HepG2 (cell line): ENCODE results near the gene PRDM8. TPM values are rescaled to one million over a fixed set of nuclear protein-coding genes. Genes with fewer than 3 reads are reported as not detected.

Experiments
- ATAC-seq: fragments of 200-7000 bp; cut with Tn5 transposase; 3 replicates; pipeline ENCODE4 v1.9.1; 2020; ENCODE audit warnings: mild to moderate bottlenecking, moderate library complexity
- BruUV-seq: library from RNA; stranded (reverse); fragments of 400-500 nt; replicated peaks from 2 replicates; lab custom pipeline; 2021; lab: Mats Ljungman, UMichigan
- CTCF ChIA-PET: fragments of 300-600 bp; formaldehyde crosslinking; extraction: SDS; loops from one replicate; lab custom pipeline; 2021; ENCODE audit warnings: low total read pairs, inconsistent platforms, low intra/inter-chr PET ratio; lab: Yijun Ruan, JAX
- POLR2A ChIA-PET: fragments of 350-600 bp; sonication (Branson Sonifier 250); formaldehyde crosslinking; loops from one replicate; lab custom pipeline; 2020; ENCODE audit warnings: antibody characterized with exemption, inconsistent platforms; lab: Yijun Ruan, JAX
- DNase-seq: peaks from one replicate; pipeline ENCODE4 v3.0.0-alpha.2; 2015; ENCODE audit warnings: low spot score
- FAIRE-seq: peaks from 3 replicates; lab custom pipeline; 2011; peaks lifted over from hg19 to GRCh38; lab: Jason Lieb, UNC
- H2AFZ ChIP-seq: one replicate; pipeline ENCODE4 v1.6.1; 2011; ENCODE audit warnings: low read length, inconsistent platforms
- H3K27ac ChIP-seq: fragments of 300-600 bp; 3 replicates; pipeline ENCODE4 v1.8.0; 2011; ENCODE audit warnings: mixed run types, mild to moderate bottlenecking, mixed read lengths, low read length, inconsistent platforms; ENCODE audit not compliant: insufficient read depth; ENCODE audit errors: extremely low read length
- H3K27me3 ChIP-seq, 2 experiments: fragments of 200-600 bp in 1 of 2; 2 replicates in 1 of 2; 3 replicates in 1 of 2; pipeline versions ENCODE4 v1.6.0 to v1.8.0; 2011; ENCODE audit warnings: low read length in 2 of 2, mild to moderate bottlenecking in 2 of 2, moderate library complexity in 2 of 2, inconsistent platforms in 1 of 2; ENCODE audit not compliant: insufficient read depth in 2 of 2, control insufficient read depth in 1 of 2
- H3K36me3 ChIP-seq, 2 experiments: fragments of 200-600 bp in 1 of 2; replicated peaks in 1 of 2; 2 replicates in 1 of 2; 3 replicates in 1 of 2; pipeline versions ENCODE4 v1.5.1 to v1.8.0; 2011; ENCODE audit warnings: low read length in 2 of 2, inconsistent platforms in 1 of 2; ENCODE audit not compliant: insufficient read depth in 2 of 2, control insufficient read depth in 1 of 2
- H3K4me1 ChIP-seq: 2 replicates; pipeline ENCODE4 v1.5.1; 2012; ENCODE audit warnings: low read length, inconsistent platforms; ENCODE audit not compliant: insufficient read depth
- H3K4me2 ChIP-seq: 2 replicates; pipeline ENCODE4 v1.6.0; 2011; ENCODE audit warnings: low read depth, low read length, inconsistent platforms
- H3K4me3 ChIP-seq, 3 experiments: fragments of 200-600 bp in 1 of 3; sonication (generic), shearing (Covaris generic) in 1 of 3; replicated peaks in 1 of 3; 2 replicates each; pipeline ENCODE4 v1.5.1; 2011 to 2016; ENCODE audit warnings: low read length in 3 of 3, inconsistent platforms in 2 of 3, low read depth in 2 of 3, mild to moderate bottlenecking in 2 of 3, control low read depth in 1 of 3, mixed read lengths in 1 of 3; ENCODE audit not compliant: insufficient read depth in 1 of 3
- H3K79me2 ChIP-seq: one replicate; pipeline ENCODE4 v1.6.1; 2011; ENCODE audit warnings: low read length, inconsistent platforms; ENCODE audit not compliant: insufficient read depth
- H3K9ac ChIP-seq: 2 replicates; pipeline ENCODE4 v1.6.0; 2011; ENCODE audit warnings: mild to moderate bottlenecking, low read depth, low read length, inconsistent platforms; ENCODE audit not compliant: insufficient read depth
- H3K9me3 ChIP-seq: 2 replicates; pipeline ENCODE4 v1.5.1; 2012; ENCODE audit warnings: mild to moderate bottlenecking, low read length
- H4K20me1 ChIP-seq: 2 replicates; pipeline ENCODE4 v1.6.0; 2011; ENCODE audit warnings: inconsistent platforms, mild to moderate bottlenecking, low read length, moderate library complexity; ENCODE audit not compliant: insufficient read depth
- ARNT ChIP-seq: fragments of 450-650 bp; IDR thresholded peaks from 2 replicates; pipeline ENCODE4 v1.6.1; 2017
- BCL6 ChIP-seq: IDR thresholded peaks from 2 replicates; pipeline ENCODE4 v1.6.1; 2016; ENCODE audit warnings: missing genetic modification reagents, missing compliant biosample characterization
- HIVEP1 ChIP-seq: sonication (generic); formaldehyde crosslinking; IDR thresholded peaks from 2 replicates; pipeline ENCODE4 v1.4.0; 2020; ENCODE audit warnings: mild to moderate bottlenecking, missing genetic modification reagents
- MZF1 ChIP-seq: sonication (generic); formaldehyde crosslinking; IDR thresholded peaks from 2 replicates; pipeline ENCODE4 v1.8.1; 2023; ENCODE audit warnings: mild to moderate bottlenecking, missing genetic modification reagents, borderline replicate concordance
- NR2F1 ChIP-seq, 2 experiments: fragments of 450-650 bp in 1 of 2; formaldehyde crosslinking in 1 of 2; IDR thresholded peaks; 2 replicates each; pipeline versions ENCODE4 v1.5.0 to v1.6.1; 2016 to 2020; ENCODE audit warnings: mild to moderate bottlenecking in 1 of 2, missing compliant biosample characterization in 1 of 2, missing genetic modification reagents in 1 of 2, moderate library complexity in 1 of 2
- NR2F6 ChIP-seq, 2 experiments: IDR thresholded peaks; 2 replicates each; pipeline ENCODE4 v1.6.1; 2016; ENCODE audit warnings: antibody characterized with exemption in 1 of 2, mild to moderate bottlenecking in 1 of 2
- PITX1 ChIP-seq: sonication (generic); formaldehyde crosslinking; IDR thresholded peaks from 2 replicates; pipeline ENCODE4 v1.5.1; 2020; ENCODE audit warnings: mild to moderate bottlenecking, missing genetic modification reagents
- PRMT3 ChIP-seq: sonication (generic); formaldehyde crosslinking; IDR thresholded peaks from 2 replicates; pipeline ENCODE4 v1.8.1; 2022; ENCODE audit warnings: low read depth, mild to moderate bottlenecking, moderate library complexity, missing genetic modification reagents, borderline replicate concordance
- RCOR2 ChIP-seq: IDR thresholded peaks from 2 replicates; pipeline ENCODE4 v1.6.1; 2016; ENCODE audit warnings: missing biosample characterization, missing genetic modification reagents
- RXRA ChIP-seq: sonication (generic); formaldehyde crosslinking; IDR thresholded peaks from 2 replicates; pipeline ENCODE4 v1.5.1; 2020; ENCODE audit warnings: missing genetic modification reagents
- U2AF1 ChIP-seq: fragments of 200-400 bp; formaldehyde crosslinking; optimal IDR thresholded peaks from 2 replicates; pipeline ENCODE3; 2017; ENCODE audit warnings: mild to moderate bottlenecking, low read depth, low read length
- ZNF160 ChIP-seq: sonication (generic); formaldehyde crosslinking; IDR thresholded peaks from 2 replicates; pipeline ENCODE4 v1.8.0; 2022; ENCODE audit warnings: mild to moderate bottlenecking, inconsistent platforms, missing genetic modification reagents
- ZNF646 ChIP-seq: sonication (generic); formaldehyde crosslinking; IDR thresholded peaks from 2 replicates; pipeline ENCODE4 v1.9.0; 2021; ENCODE audit warnings: mild to moderate bottlenecking, missing genetic modification reagents
- ZNF747 ChIP-seq: sonication (generic); formaldehyde crosslinking; IDR thresholded peaks from 2 replicates; pipeline ENCODE4 v1.8.1; 2023; ENCODE audit warnings: missing genetic modification reagents, mild to moderate bottlenecking, borderline replicate concordance
- WGBS: methylation state at CpG from one replicate; pipeline ENCODE4 v1.1.6; 2017; ENCODE audit warnings: low lambda C conversion rate; 5-methylcytosine and 5-hydroxymethylcytosine counted together
- in situ Hi-C: cut with HindIII; loops from 2 replicates; pipeline ENCODE4 v1.10.0; 2017; ENCODE audit warnings: low pct_unique_long_range_greater_than_20kb; ENCODE audit not compliant: extremely low pct_ligation_motif_present
- intact Hi-C: fragments of 100-400 bp; cut with micrococcal nuclease; formaldehyde crosslinking; loops from one replicate; pipeline ENCODE4 v1.10.0; 2022; ENCODE audit not compliant: unreplicated experiment
- polyA plus RNA-seq, 8 experiments: library from polyadenylated mRNA; depleted of rRNA in 3 of 8; stranded (reverse) in 7 of 8; unstranded in 1 of 8; fragments of >200 nt; fragmentation: Illumina TruSeq in 4 of 8; extraction: Trizol in 4 of 8; gene quantifications; 2 replicates each; pipeline versions ENCODE4 v1.2.1 to v1.2.3, GENCODE V29; 2011 to 2016; ENCODE audit warnings: low read depth in 4 of 8, missing spikeins in 1 of 8, mixed read lengths in 1 of 8; ENCODE audit not compliant: insufficient read depth in 1 of 8
- total RNA-seq, 5 experiments: library from RNA; depleted of rRNA; stranded (reverse); fragments of >200 nt; fragmentation: Illumina TruSeq; extraction: Trizol; gene quantifications; 2 replicates each; pipeline ENCODE4 v1.2.3, GENCODE V29; 2016; ENCODE audit warnings: low read depth in 1 of 5

Gene PRDM8
- total and polyA plus RNA-seq, 2 of the 13 experiments (the other 11 are each of a cell fraction or from before 2014, with no cell fraction given) = 0.09 TPM; not detected in 1

GRCh38 chr4:80235451-80235850 is 38.1 kb downstream of the PRDM8 start:
- Histone ChIP-seq H4K20me1 (no peaks in the 10 kb centered on the region), H3K27ac (no peak overlapping the region), H3K9ac (no peak overlapping the region), H3K9me3 (no peaks in the 10 kb centered on the region), H3K27me3 (no peaks in the 10 kb centered on the region), H2AFZ (no peak overlapping the region), H3K36me3 (no peaks in the 10 kb centered on the region), H3K4me2 (no peak overlapping the region), H3K4me1 (no peaks in the 10 kb centered on the region), H3K4me3 (no peak overlapping the region), H3K79me2 (no peaks in the 10 kb centered on the region)
- 0% methylated on average over 1 of the region's 1 CpG for WGBS
- DNase-seq (no peak), FAIRE-seq (no peak), ATAC-seq (no peak)
- TF ChIP-seq RCOR2 (CRISPR knock-in tag) (no peak), BCL6 (CRISPR knock-in tag) (peak; percentile 56), NR2F1 (CRISPR knock-in tag; IDR thresholded peaks at IDR 0.05) (peak in 1 of 2 experiments; percentile 57; a peak in 2 of 4 replicates), NR2F6 (IDR thresholded peaks at IDR 0.05) (peak; percentile 19; the same call in 1 of the 2 replicates), NR2F6 (CRISPR knock-in tag; IDR thresholded peaks at IDR 0.05) (no peak)
- intact Hi-C loops = no loop called here
- in situ Hi-C loops = no loop called here
- ChIA-PET CTCF (no interaction called here), POLR2A (no interaction called here)
- no TSS peak for BruUV-seq

- intact Hi-C loops (no loop called here), in situ Hi-C loops (no loop called here)
- Histone ChIP-seq H3K9me3 (no peaks in the 10 kb centered on the region), H3K4me3 (no peak overlapping the region), H3K4me2 (no peak overlapping the region), H3K79me2 (no peaks in the 10 kb centered on the region), H3K27ac (no peak overlapping the region), H3K36me3 (no peaks in the 10 kb centered on the region), H3K27me3 (no peaks in the 10 kb centered on the region), H4K20me1 (no peaks in the 10 kb centered on the region), H3K9ac (no peak overlapping the region), H2AFZ (no peak overlapping the region), H3K4me1 (no peaks in the 10 kb centered on the region)
- ATAC-seq (no peak), DNase-seq (no peak), FAIRE-seq (no peak)
- 3% methylated on average over 6 of the region's 6 CpGs for WGBS
- POLR2A ChIA-PET = no interaction called here
- CTCF ChIA-PET = no interaction called here
- no TSS peak for BruUV-seq
- TF ChIP-seq MZF1 (CRISPR knock-in tag) (no peak), ZNF747 (CRISPR knock-in tag) (no peak), HIVEP1 (CRISPR knock-in tag) (no peak), ZNF160 (CRISPR knock-in tag) (no peak), PITX1 (CRISPR knock-in tag) (no peak), ARNT (no peak), U2AF1 (no peak), PRMT3 (CRISPR knock-in tag) (no peak), ZNF646 (CRISPR knock-in tag) (no peak), RXRA (no peak)
These were observed 40.7 kb downstream of the PRDM8 start for GRCh38 chr4:80237992-80238391.
